ENCODE data around the gene SNTG2.

The SNTG2 gene

DNA sequence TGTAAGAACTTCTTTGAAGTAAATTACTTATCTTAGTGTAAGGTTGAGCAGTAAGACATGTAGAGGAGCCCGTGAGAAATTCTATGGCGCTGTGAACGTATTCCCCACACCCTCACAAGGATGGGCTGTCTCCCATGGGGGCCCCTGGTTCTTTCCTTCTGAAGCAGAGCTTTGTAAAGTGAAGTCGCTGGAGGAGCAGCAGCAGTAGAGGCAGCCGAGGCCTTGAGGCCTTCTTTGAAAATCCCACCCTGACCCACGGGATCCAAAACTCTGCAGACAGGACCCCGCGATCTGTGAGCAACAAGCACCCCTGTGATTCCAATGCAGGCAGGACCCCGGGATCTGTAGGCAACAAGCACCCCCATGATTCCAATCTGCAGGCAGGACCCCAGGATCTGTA lies 23.8 kb upstream of the SNTG2 start:
- DNase-seq (ENCODE audit: low spot score), result no peak

DNA sequence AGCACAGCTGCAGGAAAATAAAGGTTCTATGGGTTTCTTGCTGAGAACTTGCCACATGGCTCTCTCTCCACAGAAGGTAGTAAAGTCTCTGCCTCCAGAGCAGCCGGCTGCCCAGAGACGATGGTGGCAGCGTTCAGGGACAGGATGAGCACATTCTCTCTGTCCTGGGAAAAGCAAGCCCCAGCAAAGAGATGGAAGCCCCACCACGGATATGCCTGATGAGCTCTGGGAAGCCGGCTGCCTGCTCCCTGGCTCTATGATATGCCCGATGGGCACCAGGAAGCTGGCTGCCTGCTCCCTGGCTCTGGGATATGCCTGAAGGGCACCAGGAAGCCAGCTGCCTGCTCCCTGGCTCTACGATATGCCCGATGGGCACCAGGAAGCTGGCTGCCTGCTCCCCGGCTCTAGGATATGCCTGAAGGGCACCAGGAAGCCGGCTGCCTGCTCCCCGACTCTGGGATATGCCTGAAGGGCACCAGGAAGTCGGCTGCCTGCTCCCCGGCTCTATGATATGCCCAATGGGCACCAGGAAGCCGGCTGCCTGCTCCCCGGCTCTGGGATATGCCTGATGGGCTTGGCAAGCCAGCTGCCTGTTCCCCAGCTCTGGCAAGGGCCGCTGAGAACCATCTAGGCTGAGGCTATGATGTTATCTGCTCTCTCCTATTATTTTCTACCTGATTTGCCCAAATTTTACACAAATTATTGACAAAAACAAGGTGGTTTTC lies 21.5 kb upstream of the SNTG2 start:
- DNase-seq (ENCODE audit: low spot score), result no peak

DNA sequence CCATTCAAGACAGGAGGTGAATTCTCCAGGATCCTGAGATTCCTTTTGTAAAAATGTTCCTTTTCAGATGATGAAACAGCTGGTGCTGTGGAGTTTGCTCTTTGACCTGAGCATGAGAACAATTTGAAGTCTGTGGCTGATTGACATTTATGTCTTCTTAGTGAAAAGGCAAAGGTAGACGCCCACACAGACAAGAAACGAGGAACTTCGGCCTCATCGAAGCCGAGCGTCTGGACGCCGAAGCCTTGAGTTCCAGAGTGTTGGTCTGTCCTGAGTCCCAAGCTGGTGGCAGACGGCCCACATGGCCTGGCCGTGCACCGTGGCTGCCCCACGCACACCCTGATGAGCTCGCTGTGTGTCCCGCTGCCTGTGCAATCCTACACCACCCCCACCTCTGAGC lies 20.7 kb upstream of the SNTG2 start:
- no peak for DNase-seq (ENCODE audit: low spot score)

DNA sequence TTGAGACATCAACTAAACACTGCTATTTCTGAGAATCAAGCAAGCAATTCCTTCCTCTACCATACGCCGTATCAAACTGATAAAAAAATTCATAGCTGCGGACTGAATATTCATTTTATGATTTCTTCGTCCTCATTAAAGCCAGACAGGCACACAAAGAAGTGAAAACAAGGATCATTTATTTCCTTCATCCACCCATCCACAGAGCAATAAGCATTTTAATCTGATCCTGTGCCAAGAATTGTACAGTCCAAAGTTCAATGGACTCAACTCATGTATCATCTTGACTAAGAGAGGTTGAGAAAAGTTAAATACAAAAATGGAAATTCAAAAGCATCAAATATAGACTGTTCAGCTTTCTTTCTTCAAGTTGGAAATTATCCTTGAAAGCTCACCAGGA lies 19.7 kb upstream of the SNTG2 start:
- no peak for DNase-seq (ENCODE audit: low spot score)

DNA sequence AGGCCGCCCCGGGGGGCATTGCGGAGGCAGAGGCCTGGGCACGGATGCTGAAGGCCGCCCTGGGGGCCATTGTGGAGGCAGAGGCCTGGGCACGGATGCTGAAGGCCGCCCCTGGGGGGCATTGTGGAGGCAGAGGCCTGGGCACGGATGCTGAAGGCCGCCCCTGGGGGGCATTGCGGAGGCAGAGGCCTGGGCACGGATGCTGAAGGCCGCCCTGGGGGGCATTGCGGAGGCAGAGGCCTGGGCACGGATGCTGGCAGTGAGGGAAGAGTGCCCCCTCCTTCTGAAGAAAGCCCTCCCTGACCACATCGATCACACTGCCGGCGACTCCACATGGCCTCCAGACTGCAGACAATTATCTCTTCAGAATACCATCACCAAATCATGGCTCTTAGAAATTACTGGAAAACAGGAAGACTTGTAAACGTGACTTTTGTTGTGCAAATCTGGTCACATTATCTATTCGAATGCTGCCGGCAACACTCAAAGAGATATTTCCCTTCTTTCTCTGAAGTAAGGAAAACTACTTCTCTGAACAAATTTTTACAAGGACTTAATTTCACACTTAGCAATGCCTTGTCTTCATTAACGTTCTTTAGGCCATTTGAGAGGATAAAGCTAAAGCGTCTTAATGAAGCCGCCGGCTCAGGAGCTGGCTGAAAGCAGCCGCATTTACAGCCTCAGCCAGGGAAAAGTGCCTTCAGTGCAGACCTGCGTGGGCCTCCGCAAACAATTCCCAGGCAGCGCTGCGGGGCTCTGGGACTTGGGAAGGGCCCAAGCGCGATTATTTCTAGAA lies 18.1 kb upstream of the SNTG2 start:
- DNase-seq (ENCODE audit: low spot score), result no peak

DNA sequence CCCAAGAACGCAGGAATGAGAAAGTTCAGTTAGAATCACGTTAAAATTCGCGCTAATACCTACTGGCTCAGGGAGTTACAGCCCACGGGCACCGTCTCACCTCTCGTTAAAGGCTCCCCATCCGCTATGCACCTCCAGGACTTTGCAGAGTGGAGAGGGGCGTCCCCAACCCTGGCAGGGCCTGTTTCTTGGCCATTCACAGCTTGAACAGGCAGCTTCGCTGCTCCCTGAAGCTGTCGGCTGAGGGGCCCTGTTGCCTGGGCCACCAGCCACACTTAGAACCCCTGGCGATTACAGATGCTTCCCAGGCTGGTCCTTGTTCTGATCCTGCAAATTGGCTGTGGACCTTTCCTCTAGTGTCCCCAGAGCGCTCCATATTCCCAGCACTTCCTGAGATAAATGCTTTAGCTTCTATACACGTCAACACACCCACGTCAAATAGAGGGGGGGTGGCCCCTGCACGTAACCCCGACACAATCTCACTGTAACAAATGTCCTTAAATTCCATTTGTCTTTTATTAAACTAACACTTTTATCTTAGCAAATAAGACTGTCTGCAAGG lies 16.8 kb upstream of the SNTG2 start:
- no peak for DNase-seq (ENCODE audit: low spot score)

DNA sequence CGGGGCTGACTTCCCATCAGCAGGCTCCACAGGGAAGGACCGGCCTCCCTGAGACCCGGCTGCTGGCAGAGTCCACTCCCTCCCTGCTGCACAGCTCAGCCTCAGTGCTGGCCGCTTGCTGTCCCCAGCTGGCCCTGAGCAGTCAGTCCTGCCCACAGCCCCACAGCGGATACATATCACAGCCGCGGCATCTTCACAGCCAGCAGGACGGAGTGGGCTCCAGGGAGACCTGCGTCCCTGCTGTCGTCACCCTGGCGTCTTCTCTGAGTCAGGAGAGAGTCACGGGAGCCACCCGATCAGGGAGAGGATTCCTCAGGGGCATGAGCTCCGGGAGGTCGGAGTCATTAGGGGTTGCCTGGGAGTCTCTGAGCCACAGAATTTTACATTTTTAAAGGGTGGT lies 13.1 kb upstream of the SNTG2 start:
- no peak for DNase-seq (ENCODE audit: low spot score)

DNA sequence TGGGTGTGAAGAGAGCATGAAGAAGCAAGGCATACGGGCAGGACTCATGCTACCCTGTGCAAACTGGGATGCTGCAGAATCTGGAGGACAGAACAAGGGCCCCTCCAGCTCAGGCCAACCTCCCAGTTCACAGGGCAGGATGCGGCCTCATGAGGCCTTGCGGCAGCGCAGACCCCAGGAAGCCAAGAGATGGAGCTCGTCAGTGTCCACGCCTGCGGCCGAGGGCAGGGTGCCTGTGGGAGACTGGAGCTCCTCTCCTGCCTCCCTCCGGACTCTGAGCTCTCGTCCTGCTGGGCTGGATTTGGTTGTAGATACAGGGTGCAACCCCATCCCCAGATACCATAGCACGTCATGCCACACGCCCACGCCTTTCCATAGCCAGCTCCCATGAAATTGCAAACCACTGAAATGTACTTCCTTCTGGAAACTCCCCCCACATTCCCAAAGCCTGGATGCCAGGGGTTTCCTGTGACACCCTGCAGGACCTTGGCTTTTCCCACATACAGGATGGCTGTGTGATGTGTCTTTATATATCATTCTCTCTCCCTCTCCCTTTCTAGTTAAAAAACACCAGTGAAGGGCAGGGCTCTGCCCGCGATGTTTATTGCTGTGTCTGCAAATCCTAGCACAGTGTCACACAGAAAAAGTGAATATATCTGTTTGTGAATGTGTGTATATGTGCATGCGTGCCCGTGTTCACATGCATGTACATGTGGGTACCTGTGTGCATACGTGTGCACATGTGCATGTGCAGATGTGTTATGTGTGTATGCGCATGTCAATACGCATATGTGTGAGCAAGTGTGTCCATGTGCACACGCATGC lies 12.3 kb upstream of the SNTG2 start:
- DNase-seq (ENCODE audit: low spot score), result no peak

DNA sequence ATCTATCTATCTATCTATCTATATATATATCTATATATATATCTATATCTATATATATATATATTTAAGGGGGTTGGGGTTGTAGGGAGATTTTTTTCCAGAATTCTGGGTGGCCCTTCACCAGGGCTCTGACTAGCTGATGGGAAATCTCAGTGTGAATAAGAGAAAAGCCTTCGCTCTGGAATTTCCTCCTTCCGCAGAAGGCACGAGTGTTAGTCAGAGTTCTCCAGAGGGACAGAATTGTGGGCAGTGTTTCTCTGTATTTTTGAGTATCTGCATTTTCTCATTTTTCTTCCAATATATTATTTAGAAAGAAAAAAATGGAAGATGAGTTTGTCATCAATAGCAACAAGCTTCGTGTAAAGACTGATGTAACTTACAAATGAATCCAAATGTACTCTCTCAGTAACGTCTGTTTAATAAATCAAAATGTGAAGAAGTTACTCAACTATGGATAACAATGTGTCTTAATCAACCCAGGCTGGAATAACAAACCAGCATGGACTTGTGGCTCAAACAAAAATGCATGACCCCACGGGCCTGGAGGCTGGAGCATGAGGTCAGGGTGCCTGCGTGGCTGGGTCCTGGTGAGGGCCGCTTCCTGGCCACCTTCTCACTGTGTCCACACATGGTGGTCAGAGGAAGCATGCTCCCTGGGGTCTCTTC lies 10.6 kb upstream of the SNTG2 start:
- DNase-seq (ENCODE audit: low spot score), result peak; percentile 45

DNA sequence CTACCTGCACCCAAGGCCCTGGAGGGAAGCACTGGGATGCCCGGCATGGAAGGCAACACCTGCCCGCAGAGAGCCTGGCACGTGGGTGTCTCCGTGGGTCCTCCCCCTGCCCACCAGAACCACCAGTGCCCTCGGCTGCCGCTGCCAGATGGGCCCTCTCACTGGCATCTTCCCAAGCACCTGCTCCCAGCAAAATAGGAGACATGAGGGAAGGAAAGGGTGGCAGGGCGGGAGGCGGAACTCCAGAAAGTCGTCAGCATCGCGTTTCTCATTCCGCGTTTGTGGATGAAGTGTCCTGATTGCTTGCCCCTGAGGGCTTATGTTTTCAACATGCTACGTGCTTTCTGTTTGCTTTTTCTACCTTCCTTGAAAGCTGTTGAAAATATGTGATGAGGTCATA lies 8.8 kb upstream of the SNTG2 start:
- DNase-seq (ENCODE audit: low spot score), result peak; percentile 46

DNA sequence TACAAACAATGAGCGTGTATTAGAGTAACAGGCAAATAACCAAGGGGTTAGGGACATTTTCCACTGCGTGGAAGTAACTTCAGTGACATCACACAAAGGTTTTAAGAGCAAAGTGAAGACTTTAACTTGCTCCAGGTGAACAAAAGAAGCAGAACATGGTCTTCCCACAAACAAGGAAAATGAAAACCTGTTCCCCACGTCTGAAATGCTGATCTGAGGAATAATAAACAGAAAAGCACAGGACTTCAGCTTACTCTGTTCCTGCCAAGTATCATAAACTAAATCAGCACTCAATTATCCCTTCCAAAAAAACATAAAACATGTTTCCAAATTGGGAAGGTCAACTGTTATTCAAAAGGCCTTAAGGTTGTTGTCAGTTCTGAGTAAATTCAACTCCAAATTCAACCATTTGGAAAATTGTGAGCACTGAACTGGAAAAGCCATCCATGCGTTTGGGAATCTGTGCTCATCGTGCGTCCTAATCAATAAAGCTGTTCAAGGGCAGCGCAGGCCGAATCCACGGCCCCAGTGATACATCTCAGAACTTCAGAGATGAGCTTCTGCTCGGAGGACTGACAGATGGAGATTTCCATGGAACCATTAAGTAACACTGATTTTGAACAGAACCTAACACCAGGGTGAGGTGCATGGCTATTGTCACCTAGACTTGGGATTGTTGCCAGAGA lies 7.7 kb upstream of the SNTG2 start:
- DNase-seq (ENCODE audit: low spot score), result no peak

DNA sequence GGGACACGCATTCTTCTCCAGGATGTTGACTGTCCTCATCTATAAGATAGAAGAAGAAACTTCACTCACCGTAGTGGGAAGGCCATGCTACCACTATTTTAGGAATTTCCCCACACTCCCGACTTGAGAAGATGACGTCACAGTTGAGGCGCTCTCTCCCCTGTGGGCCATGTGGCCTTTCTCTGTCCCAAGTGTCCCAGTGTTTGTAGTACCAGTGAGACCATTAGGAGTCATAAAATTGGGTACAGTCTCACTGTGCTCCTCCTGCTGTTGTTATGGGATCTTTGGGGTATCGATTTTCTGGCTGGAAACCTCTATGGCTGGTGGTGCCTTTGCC lies 7.2 kb upstream of the SNTG2 start:
- DNase-seq (ENCODE audit: low spot score), result no peak

DNA sequence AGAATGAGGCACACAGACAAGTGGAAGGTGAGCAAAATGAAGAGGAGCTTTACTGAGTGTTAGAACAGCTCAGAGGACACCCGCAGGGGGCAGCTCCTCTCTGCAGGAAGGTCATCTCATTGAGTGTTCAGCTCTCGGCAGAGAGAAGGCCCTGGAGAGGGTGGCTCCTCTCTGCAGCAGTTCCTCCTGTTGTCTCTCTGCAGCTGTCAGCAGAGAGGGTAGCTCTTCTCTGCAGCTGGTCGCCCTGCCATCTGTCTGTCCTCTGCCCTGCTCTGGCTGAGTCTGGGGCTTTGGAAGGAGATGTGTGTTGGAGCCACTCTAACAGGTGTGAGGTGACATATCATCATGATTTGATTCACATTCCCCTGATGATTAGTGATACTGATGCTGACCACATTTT lies 6.8 kb upstream of the SNTG2 start:
- DNase-seq (ENCODE audit: low spot score), result no peak

DNA sequence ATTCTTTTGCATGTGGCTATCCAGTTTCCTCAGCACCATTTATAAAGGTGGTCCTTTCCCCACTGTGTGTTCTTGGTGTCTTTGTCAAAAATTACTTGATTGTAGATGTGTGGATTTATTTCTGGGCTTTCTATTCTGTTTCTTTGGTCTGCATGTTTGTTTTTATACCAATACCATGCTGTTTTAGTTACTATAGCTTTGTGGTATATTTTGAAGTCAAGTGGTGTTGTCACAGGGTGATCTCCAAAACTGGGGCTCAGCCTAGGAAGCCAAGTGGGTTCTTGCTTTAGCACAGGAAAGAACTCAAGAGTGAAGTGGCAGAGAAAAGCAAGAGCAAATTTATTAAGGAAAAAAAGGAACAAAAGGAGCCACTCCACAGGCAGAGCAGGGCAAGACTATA lies 6.0 kb upstream of the SNTG2 start:
- DNase-seq (ENCODE audit: low spot score), result no peak

DNA sequence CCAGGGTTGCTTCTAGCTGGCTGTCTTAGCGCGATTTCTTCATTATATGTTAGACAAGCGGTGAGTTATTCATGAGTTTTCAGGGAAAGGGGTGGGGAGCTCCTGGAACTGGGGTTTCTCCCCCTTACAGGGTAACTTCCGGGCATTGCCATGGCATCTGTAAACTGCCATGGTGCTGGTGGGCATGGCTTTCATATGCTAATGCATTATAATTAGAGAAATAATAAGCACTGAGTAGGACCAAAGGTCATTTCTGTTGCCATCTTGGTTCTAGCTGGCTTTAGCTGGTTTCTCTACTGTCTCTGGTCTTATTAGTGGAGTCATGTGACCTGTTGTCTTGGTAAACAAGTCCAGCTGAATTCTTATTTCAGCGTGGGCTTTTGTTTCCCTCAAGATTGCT lies 5.5 kb upstream of the SNTG2 start:
- DNase-seq (ENCODE audit: low spot score), result no peak

DNA sequence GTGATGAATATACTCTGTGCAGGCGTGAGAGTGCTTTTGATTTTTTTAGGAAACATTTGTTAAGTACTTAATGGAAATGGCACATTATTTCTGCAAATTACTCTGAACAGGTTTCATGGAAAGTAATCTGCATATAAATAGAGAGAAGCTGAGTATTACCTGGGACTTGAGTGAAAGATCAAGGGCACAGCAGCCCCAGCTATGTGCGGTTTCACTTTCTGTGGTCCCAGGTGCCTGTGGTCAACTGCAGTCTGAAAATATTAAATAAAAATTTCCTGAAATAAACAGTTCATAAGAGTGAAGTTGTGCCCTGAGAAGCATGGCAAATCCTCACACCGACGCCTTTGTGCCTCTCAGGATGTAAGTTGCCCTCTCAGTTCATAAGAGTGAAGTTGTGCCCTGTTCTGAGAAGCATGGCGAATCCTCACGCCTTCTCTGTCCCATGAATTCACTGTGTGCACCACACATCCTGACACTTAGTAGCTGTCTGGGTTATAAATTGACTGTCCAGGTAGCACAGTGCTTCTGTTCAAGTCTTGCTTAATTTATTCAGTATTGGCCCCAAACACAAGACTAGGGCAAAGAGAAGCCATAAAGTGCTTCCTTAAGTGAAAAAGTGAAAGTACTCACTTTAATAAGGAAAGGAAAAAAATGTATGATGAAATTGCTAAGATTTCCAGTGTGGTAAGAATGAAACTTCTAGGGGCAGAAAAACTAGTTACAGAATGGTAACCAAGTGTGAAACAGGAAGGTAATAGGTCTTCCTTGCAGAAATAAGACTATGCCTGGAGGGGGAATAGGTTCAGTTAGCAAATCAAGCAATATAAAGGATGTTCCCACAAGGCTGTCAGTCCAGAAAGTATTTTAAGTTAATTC lies 4.3 kb upstream of the SNTG2 start:
- DNase-seq (ENCODE audit: low spot score), result no peak

DNA sequence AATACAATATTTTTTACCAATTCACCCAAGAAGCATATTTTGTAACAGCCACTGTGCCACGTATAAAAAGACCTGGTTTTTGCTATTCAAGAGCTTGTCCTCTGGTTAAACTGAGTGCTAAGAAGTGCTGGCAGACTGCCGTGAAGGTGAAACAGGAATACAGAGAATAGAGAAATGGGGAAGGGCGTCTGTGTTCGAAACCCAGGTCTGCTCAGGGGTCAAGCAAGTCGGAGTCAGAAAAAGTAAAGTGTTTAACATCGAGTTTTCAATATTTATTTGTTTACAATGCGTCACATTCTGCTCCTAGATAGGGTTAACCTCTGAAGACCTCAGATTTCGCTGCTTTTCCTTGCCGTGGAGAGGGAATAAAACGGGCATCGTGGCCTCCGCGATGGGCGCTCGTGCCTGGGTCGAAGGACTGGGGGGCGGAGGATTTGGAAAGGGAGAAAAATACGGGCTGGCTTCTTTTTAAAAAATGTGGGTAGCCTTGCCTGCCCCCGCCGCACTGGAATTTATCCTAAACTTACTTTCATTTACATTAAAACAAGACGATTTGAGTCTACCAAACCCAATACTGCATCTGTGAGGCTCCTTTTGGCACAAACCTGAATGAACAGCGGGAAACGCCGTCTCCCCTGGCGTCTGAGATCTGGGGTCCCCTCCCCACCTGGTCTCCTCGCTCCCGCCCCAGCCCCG lies 1.1 kb upstream of the SNTG2 start:
- DNase-seq (ENCODE audit: low spot score), result no peak

DNA sequence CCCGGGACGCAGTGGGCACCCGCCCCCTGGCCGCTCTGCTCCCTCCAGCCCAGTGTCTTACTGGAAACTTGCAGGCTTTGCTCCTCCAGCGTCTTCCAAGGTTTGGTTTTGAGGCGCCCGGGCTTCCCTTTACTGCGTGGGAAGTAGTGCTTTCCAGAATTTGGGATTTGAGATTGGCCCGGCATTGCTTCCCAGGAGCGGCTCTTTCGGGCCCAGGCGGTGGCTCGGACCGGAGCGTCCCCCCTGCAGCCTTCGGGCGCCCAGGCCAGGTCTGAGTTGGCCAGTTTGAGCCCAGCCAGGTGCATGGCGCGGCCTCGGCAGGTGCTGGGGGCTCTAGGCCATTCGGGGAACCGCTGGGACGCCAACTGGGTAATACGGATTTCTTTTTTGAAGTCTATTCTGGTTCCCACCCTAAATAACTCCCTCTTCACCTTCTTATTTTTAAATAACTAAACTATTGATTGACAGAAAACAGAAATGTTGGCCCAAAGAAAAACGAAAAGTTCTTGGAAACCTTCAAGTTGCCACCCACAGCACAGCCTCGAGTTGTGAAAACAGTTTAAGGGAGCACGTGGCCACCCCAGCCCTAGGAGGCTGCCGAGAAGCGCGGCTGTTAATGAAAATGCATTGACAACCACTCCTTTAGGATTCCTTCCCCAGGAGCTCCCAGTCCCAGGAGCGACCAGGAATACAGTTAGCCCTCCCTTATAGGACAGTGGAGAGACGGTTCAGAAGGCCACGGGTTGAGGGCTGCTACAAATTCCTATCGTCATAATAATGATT lies 766 bp downstream of the SNTG2 start:
- no peak for DNase-seq (ENCODE audit: low spot score)

DNA sequence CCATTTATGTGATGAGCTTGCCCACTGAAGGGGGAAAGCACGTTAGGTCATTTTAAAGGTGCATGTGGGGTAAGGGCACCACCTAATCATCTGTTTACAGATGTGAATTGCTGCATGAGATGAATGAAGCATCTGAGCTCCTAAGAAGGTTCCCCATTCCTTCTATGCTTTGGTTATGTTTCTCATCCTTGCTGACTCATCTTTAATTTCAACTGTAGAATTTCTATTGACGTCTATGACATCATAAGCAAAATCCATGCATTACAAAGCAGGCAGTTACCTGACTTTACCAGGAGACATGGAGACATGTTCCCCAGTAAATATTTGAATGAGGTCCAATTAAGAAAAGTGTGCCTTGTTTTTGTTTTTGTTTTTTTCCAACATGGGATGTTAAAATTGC lies 2.8 kb downstream of the SNTG2 start:
- no peak for DNase-seq (ENCODE audit: low spot score)
